Measurements from ENCODE around the gene SIL1.
"Not testable (repeated sequence)": the region's sequence is repeated elsewhere in the genome, so short reads cannot be mapped to it uniquely, and the experiment has no call there.

The SIL1 gene

GRCh38 chr5:139177809-139178588 lies 20.2 kb downstream of the SIL1 start:
- no peak for DNase-seq (ENCODE audit: low read depth in 1 of 2, low spot score in 1 of 2)

GRCh38 chr5:139177281-139177680 lies 20.9 kb downstream of the SIL1 start:
- DNase-seq (ENCODE audit: low read depth in 1 of 2, low spot score in 1 of 2) = not testable (repeated sequence)

GRCh38 chr5:139174382-139174781 lies 23.8 kb downstream of the SIL1 start:
- not testable (repeated sequence) for DNase-seq (ENCODE audit: low read depth in 1 of 2, low spot score in 1 of 2)

- no peak for DNase-seq (ENCODE audit: low read depth in 1 of 2, low spot score in 1 of 2)
Measured at GRCh38 chr5:139171779-139172404, 26.3 kb downstream of the SIL1 start.

GRCh38 chr5:139167952-139168720 lies 30.0 kb downstream of the SIL1 start:
- DNase-seq (ENCODE audit: low read depth in 1 of 2, low spot score in 1 of 2) = no peak

- DNase-seq (ENCODE audit: low read depth in 1 of 2, low spot score in 1 of 2) = no peak
Measured at GRCh38 chr5:139167533-139167932, 30.6 kb downstream of the SIL1 start.

- DNase-seq (ENCODE audit: low read depth in 1 of 2, low spot score in 1 of 2) = no peak
Measured at GRCh38 chr5:139167063-139167462, 31.1 kb downstream of the SIL1 start.

GRCh38 chr5:139164897-139165296 lies 33.3 kb downstream of the SIL1 start:
- DNase-seq (ENCODE audit: low read depth in 1 of 2, low spot score in 1 of 2) = not testable (repeated sequence)

GRCh38 chr5:139164020-139164419 lies 34.1 kb downstream of the SIL1 start:
- DNase-seq (ENCODE audit: low read depth in 1 of 2, low spot score in 1 of 2) = no peak

- no peak for DNase-seq (ENCODE audit: low read depth in 1 of 2, low spot score in 1 of 2)
Measured at GRCh38 chr5:139162448-139162847, 35.7 kb downstream of the SIL1 start.

GRCh38 chr5:139158791-139159190 lies 39.4 kb downstream of the SIL1 start:
- DNase-seq (ENCODE audit: low read depth in 1 of 2, low spot score in 1 of 2) = no peak

GRCh38 chr5:139157556-139157955 lies 40.6 kb downstream of the SIL1 start:
- DNase-seq (ENCODE audit: low read depth in 1 of 2, low spot score in 1 of 2) = no peak

GRCh38 chr5:139156814-139157213 lies 41.4 kb downstream of the SIL1 start:
- DNase-seq (ENCODE audit: low read depth in 1 of 2, low spot score in 1 of 2) = no peak

- no peak for DNase-seq (ENCODE audit: low read depth in 1 of 2, low spot score in 1 of 2)
Measured at GRCh38 chr5:139155333-139155732, 42.8 kb downstream of the SIL1 start.

- no peak for DNase-seq (ENCODE audit: low read depth in 1 of 2, low spot score in 1 of 2)
Measured at GRCh38 chr5:139151902-139152301, 46.3 kb downstream of the SIL1 start.

GRCh38 chr5:139150367-139150999 lies 47.7 kb downstream of the SIL1 start:
- DNase-seq (ENCODE audit: low read depth in 1 of 2, low spot score in 1 of 2) = no peak

GRCh38 chr5:139149477-139150199 lies 48.5 kb downstream of the SIL1 start:
- DNase-seq (ENCODE audit: low read depth in 1 of 2, low spot score in 1 of 2) = no peak

GRCh38 chr5:139148986-139149385 lies 49.2 kb downstream of the SIL1 start:
- no peak for DNase-seq (ENCODE audit: low read depth in 1 of 2, low spot score in 1 of 2)

GRCh38 chr5:139148306-139148705 lies 49.9 kb downstream of the SIL1 start:
- DNase-seq (ENCODE audit: low read depth in 1 of 2, low spot score in 1 of 2) = no peak

- DNase-seq (ENCODE audit: low read depth in 1 of 2, low spot score in 1 of 2) = no peak
Measured at GRCh38 chr5:139147483-139148087, 50.6 kb downstream of the SIL1 start.
